Choroid plexus epithelial cell (primary cell): Measurements from ENCODE around the gene IFIH1.

Source experiments
- DNase-seq: peaks from one replicate; pipeline ENCODE4 v3.0.0-alpha.2; 2010; ENCODE audit warnings: low read depth
- H3K4me3 ChIP-seq: 2 replicates; pipeline ENCODE4 v1.5.1; 2011; ENCODE audit warnings: low read depth, mild to moderate bottlenecking, control low read depth, low read length, moderate library complexity
- TF ChIP-seq, protein P1 (sequence below): conservative IDR thresholded peaks from 2 replicates; pipeline ENCODE4 v1.5.1; 2011; ENCODE audit warnings: low read depth, mild to moderate bottlenecking, control low read depth, inconsistent platforms, low read length, moderate library complexity

IFIH1 gene

DNA sequence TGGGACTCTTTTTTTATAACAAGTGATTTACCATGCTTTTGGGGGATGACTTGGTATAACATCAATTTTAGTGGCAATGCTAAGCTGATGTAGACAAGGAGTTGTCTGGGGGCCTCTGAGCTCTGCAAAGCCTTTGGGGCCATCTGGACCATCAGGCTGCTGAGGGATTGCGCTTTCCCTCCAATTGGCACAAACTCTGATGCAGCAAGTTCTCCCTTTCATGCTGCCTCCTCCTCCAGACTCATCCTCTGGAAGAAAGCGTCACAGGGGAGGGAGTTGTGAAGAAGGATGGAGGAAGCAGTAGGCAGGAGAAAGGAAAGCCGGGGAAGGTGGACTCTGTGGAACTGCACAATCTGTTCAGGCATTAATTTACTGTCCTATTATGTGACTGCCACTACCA, 65.0 kb downstream of the IFIH1 start:
- H3K4me3 ChIP-seq = no peak overlapping the region
- TF ChIP-seq, protein P1, sequence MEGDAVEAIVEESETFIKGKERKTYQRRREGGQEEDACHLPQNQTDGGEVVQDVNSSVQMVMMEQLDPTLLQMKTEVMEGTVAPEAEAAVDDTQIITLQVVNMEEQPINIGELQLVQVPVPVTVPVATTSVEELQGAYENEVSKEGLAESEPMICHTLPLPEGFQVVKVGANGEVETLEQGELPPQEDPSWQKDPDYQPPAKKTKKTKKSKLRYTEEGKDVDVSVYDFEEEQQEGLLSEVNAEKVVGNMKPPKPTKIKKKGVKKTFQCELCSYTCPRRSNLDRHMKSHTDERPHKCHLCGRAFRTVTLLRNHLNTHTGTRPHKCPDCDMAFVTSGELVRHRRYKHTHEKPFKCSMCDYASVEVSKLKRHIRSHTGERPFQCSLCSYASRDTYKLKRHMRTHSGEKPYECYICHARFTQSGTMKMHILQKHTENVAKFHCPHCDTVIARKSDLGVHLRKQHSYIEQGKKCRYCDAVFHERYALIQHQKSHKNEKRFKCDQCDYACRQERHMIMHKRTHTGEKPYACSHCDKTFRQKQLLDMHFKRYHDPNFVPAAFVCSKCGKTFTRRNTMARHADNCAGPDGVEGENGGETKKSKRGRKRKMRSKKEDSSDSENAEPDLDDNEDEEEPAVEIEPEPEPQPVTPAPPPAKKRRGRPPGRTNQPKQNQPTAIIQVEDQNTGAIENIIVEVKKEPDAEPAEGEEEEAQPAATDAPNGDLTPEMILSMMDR = no peak
- no peak for DNase-seq

DNA sequence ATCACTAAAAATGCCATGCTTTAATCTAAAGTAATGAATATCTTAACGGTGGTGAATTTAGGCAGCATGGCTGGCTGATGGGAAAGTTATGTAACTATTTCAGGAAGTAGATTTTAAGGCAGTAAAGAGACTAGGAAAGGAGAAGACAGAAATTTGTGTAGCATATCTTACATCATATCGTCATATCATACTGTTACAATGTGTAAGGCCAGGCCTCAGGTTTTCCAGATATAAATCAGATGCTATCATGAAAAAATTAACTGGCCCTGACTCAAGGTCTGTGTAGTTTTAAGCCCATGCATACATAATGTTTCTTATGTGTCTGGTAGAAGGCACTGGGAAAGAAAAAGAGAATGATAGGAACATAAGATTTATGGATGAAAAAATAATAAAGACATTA, 66.3 kb downstream of the IFIH1 start:
- no peak for DNase-seq
- H3K4me3 ChIP-seq = no peak overlapping the region
- TF ChIP-seq, protein P1 = no peak

DNA sequence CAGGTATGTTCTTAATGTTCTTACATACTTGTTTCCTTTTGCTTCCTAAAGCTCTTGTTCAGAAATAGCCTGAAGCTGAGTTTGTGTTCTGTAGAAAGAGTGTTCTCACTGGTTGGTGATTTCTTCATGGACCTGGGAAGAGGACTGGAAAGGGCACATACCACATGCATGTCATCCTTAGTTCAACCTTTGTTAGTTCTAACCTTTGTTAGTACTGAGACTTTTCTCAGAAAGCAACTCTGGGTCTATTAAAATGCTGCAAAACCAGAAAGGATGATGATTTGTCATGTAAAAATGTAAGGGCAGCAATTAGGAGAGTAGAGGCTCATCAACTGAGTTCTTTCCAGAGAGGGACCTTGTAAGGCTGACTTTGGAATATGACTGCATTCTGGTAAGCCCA, 72.7 kb downstream of the IFIH1 start:
- TF ChIP-seq, protein P1 = no peak
- H3K4me3 ChIP-seq = no peak overlapping the region
- peak; percentile 93 for DNase-seq

DNA sequence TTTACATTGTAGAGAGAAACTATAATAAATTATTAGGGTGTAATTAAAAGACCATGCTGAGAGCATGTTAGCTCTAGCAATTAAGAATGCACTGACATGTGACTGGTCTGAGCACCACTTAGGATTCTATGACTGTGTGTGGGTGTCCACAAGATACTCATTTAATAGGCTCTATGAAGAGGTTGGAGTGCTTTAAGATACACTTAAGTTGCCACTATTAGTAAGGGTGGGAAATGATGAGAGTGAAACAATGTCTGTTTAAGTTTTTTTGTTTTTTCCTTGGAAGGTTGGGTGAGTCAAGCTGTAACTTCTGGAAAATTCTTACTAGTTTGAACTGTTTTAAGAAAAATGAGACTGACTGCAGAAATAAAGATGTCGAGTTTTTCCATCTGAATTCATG, 73.4 kb downstream of the IFIH1 start:
- no peak overlapping the region for H3K4me3 ChIP-seq
- TF ChIP-seq, protein P1 = no peak
- peak; percentile 24 for DNase-seq

DNA sequence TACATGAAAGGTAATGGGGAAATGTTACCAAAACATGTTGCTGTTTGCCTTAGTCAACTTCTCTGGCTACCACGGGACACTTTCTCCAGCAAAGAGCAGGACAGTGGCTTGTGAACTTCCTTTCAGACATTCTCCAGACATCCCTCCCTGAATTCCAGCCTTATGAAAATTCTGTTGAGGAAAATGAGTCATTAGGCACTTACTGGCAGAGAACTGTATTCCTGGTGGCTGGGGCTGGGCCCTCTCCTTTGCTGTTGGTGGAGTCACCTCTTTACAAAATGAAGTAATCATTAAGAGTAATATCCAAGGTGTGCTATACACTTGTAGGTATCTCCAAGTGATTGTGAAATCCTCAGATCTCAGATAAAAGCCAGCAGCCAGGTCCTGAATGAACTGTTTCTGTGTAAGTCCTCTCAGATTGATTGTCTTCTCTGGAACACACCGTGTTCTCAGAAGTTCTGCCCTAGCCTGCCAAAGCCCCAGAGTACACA, 73.9 kb downstream of the IFIH1 start:
- DNase-seq = peak; percentile 90
- H3K4me3 ChIP-seq = no peak overlapping the region
- TF ChIP-seq, protein P1 = no peak

DNA sequence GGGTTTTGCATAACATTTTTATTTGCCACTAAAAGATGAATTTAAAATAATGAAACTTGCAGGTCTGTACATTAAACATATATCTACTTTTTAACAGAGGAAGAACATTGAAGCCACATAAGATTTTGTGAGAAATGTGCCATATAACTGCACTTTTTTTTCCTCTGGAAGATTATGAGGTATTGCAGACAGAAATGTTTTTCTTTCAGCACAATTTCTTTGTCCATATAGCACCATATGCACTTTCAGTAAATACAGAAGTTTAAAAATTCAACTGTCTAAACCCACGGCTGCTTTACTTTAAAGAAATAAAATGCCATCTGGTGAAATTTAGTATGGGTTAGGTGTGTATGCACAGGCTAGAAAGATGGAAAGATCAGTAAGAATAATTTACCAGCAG, 74.8 kb downstream of the IFIH1 start:
- no peak for DNase-seq
- TF ChIP-seq, protein P1 = no peak
- peak overlapping the region; percentile 60 for H3K4me3 ChIP-seq

DNA sequence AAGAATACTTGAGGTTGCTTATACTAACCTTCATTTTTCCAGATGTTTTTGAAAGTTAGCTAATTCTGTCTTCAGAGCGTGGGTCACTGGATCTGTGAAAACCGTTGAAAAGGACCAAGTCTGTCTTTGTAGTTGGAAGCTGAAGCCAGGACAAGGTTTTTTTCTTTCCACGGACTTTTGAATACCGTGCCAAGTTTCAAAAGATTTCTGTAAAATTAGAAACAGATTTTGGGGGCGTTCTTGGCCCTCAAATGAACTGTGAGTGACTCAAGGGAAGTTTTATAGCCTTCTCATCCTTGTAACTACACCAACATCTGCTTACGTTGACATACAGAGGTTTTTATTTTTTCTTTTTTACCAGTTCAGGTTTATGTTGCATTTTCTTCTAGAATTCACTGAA, 75.2 kb downstream of the IFIH1 start, which contains the start of gene FAP:
Gene FAP (minus strand): TSS at position 152 of the 400 bp plus-strand sequence. CDS start 118 bp downstream, at position 34.
- TF ChIP-seq, protein P1 = no peak
- peak; percentile 95 for DNase-seq
- H3K4me3 ChIP-seq = peak within 1 kb of the TSS; percentile 60
